Progenitor cell of endocrine pancreas (in vitro differentiated cells): ENCODE results near the gene CDH23. TPM values are rescaled to one million over a fixed set of nuclear protein-coding genes. Genes with fewer than 3 reads are reported as not detected.

Source experiments
- DNase-seq: peaks from one replicate; pipeline ENCODE4 v3.0.0; 2021; ENCODE audit warnings: low spot score; ENCODE audit not compliant: unreplicated experiment
- H3K27ac Mint-ChIP-seq: 2 replicates; pipeline ENCODE4 v1.8.0; 2021; ENCODE audit warnings: mild to moderate bottlenecking, moderate library complexity, mixed read lengths
- H3K27me3 Mint-ChIP-seq: 2 replicates; pipeline ENCODE4 v1.8.0; 2021; ENCODE audit warnings: mixed read lengths
- H3K36me3 Mint-ChIP-seq: 2 replicates; pipeline ENCODE4 v1.8.0; 2022; ENCODE audit warnings: mixed read lengths; ENCODE audit not compliant: insufficient read depth
- H3K4me1 Mint-ChIP-seq: 2 replicates; pipeline ENCODE4 v1.8.0; 2021; ENCODE audit warnings: low read depth, mixed read lengths
- H3K4me3 Mint-ChIP-seq: 2 replicates; pipeline ENCODE4 v1.8.0; 2021; ENCODE audit warnings: low read depth, mild to moderate bottlenecking, moderate library complexity, mixed read lengths
- H3K9me3 Mint-ChIP-seq: 2 replicates; pipeline ENCODE4 v1.8.0; 2021; ENCODE audit warnings: low read depth, mixed read lengths
- CTCF ChIP-seq: fragments of 200-600 bp; sonication (generic); IDR thresholded peaks from one replicate; pipeline ENCODE4 v1.5.0; 2021; ENCODE audit warnings: antibody characterized with exemption, mild to moderate bottlenecking; ENCODE audit not compliant: unreplicated experiment
- total RNA-seq: library from RNA; stranded (reverse); gene quantifications from 2 replicates; pipeline ENCODE4 v1.2.1, GENCODE V29; 2021

The CDH23 gene
- total RNA-seq, 1 donor from 2014 or later: 0.43 TPM

- H3K27me3 Mint-ChIP-seq: peaks cover 31% of the 10 kb centered on the region
- no peak for DNase-seq
- no peaks in the 10 kb centered on the region for H3K4me1 Mint-ChIP-seq
- H3K27ac Mint-ChIP-seq: no peak overlapping the region
- no peaks in the 10 kb centered on the region for H3K36me3 Mint-ChIP-seq
- no peak overlapping the region for H3K4me3 Mint-ChIP-seq
- H3K9me3 Mint-ChIP-seq: no peaks in the 10 kb centered on the region
- no peak for TF ChIP-seq CTCF
These were observed 75.7 kb downstream of the CDH23 start for GRCh38 chr10:71472466-71472865.

- H3K27me3 Mint-ChIP-seq: peaks cover 35% of the 10 kb centered on the region
- H3K9me3 Mint-ChIP-seq: no peaks in the 10 kb centered on the region
- no peaks in the 10 kb centered on the region for H3K36me3 Mint-ChIP-seq
- DNase-seq: no peak
- no peak for TF ChIP-seq CTCF
- H3K4me3 Mint-ChIP-seq: no peak overlapping the region
- H3K4me1 Mint-ChIP-seq: no peaks in the 10 kb centered on the region
- no peak overlapping the region for H3K27ac Mint-ChIP-seq
These were observed 76.2 kb downstream of the CDH23 start for GRCh38 chr10:71472912-71473311.

GRCh38 chr10:71473671-71474599, 77.2 kb downstream of the CDH23 start:
- H3K9me3 Mint-ChIP-seq: no peaks in the 10 kb centered on the region
- H3K4me3 Mint-ChIP-seq: no peak overlapping the region
- no peaks in the 10 kb centered on the region for H3K4me1 Mint-ChIP-seq
- H3K27ac Mint-ChIP-seq: no peak overlapping the region
- peaks cover 38% of the 10 kb centered on the region for H3K27me3 Mint-ChIP-seq
- TF ChIP-seq CTCF: no peak
- no peaks in the 10 kb centered on the region for H3K36me3 Mint-ChIP-seq
- no peak for DNase-seq

GRCh38 chr10:71474702-71475242, 78.1 kb downstream of the CDH23 start:
- Mint-ChIP-seq H3K36me3 (no peaks in the 10 kb centered on the region), H3K4me3 (no peak overlapping the region), H3K4me1 (no peaks in the 10 kb centered on the region), H3K27ac (no peak overlapping the region), H3K27me3 (peaks cover 38% of the 10 kb centered on the region), H3K9me3 (no peaks in the 10 kb centered on the region)
- DNase-seq: no peak
- no peak for TF ChIP-seq CTCF

- no peak for TF ChIP-seq CTCF
- no peaks in the 10 kb centered on the region for H3K4me1 Mint-ChIP-seq
- DNase-seq: no peak
- H3K27me3 Mint-ChIP-seq: peaks cover 41% of the 10 kb centered on the region
- no peaks in the 10 kb centered on the region for H3K36me3 Mint-ChIP-seq
- H3K9me3 Mint-ChIP-seq: no peaks in the 10 kb centered on the region
- no peak overlapping the region for H3K27ac Mint-ChIP-seq
- no peak overlapping the region for H3K4me3 Mint-ChIP-seq
These were observed 78.6 kb downstream of the CDH23 start for GRCh38 chr10:71475243-71475871.
